NCI-H146 (cell line): Measurements from ENCODE around the gene SMIM29.
"Not testable (repeated sequence)": the region's sequence is repeated elsewhere in the genome, so short reads cannot be mapped to it uniquely, and the experiment has no call there.

ENCODE experiments used
- DNase-seq: peaks from one replicate; lab custom pipeline; 2025; lab: John Stamatoyannopoulos, UW

SMIM29 gene

GRCh38 chr6:34269132-34269531, 20.3 kb upstream of the SMIM29 start:
- DNase-seq, result not testable (repeated sequence)

DNA sequence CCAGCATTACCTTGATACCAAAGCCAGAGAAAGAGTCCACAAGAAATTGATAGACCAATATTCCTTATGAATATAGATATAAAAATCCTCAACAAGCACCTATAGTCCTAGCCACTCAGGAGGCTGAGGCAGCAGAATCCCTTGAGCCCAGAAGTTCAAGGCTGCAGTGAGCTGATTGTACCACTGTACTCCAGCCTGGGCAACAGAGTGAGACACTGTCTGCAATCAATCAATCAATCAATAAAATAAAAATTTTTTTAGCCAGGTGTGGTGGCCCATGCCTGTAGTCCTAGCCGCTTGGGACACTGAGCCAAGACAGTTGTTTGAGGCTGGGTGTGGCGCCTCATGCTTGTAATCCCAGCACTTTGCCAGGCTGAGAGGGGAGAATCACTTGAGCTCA, 18.9 kb upstream of the SMIM29 start:
- no peak for DNase-seq

GRCh38 chr6:34263484-34263883, 14.7 kb upstream of the SMIM29 start:
- not testable (repeated sequence) for DNase-seq

- DNase-seq, result no peak
Observed at GRCh38 chr6:34260576-34261267, 11.9 kb upstream of the SMIM29 start.

DNA sequence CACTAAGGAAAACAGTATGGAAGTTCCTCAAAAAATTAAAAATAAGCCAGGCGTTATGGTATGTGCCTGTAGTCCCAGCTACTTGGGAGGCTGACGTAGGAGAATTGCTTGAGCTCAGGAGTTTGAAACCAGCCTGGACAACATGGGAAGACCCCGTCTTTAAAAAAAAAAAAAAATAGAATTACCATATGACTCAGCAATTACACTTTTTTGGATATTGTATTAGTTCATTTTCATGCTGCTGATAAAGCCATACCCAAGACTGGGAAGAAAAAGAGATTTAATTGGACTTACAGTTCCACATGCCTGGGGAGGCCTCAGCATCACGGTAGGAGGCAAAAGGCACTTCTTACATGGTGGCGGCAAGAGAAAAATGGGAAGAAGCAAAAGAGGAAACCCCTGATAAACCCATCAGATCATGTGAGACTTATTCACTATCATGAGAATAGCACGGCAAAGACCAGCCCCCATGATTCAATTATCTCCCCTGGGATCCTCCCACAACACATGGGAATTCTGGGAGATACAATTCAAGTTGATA, 10.8 kb upstream of the SMIM29 start:
- DNase-seq, result no peak

DNA sequence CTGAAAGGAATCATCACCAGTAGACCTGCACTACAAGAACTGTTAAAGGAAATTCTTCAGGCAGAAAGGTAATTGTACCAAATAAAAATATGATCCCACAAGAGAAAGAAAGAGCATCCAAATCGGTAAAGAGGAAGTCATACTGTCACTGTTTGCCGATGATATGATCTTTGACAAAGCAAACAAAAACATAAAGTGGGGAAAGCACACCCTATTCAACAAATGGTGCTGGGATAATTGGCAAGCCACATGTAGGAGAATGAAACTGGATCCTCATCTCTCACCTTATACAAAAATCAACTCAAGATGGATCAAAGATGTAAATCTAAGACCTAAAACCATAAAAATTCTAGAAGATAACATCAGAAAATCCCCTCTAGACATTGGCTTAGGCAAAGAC, 3.6 kb upstream of the SMIM29 start:
- DNase-seq, result peak; percentile 62

- peak; percentile 57 for DNase-seq
Observed at GRCh38 chr6:34249469-34250261, 859 bp upstream of the SMIM29 start.

- DNase-seq, result peak; percentile 34
Observed at GRCh38 chr6:34248198-34248726, 544 bp downstream of the SMIM29 start.

- DNase-seq, result no peak
Observed at GRCh38 chr6:34247481-34248197, 1.2 kb downstream of the SMIM29 start.

DNA sequence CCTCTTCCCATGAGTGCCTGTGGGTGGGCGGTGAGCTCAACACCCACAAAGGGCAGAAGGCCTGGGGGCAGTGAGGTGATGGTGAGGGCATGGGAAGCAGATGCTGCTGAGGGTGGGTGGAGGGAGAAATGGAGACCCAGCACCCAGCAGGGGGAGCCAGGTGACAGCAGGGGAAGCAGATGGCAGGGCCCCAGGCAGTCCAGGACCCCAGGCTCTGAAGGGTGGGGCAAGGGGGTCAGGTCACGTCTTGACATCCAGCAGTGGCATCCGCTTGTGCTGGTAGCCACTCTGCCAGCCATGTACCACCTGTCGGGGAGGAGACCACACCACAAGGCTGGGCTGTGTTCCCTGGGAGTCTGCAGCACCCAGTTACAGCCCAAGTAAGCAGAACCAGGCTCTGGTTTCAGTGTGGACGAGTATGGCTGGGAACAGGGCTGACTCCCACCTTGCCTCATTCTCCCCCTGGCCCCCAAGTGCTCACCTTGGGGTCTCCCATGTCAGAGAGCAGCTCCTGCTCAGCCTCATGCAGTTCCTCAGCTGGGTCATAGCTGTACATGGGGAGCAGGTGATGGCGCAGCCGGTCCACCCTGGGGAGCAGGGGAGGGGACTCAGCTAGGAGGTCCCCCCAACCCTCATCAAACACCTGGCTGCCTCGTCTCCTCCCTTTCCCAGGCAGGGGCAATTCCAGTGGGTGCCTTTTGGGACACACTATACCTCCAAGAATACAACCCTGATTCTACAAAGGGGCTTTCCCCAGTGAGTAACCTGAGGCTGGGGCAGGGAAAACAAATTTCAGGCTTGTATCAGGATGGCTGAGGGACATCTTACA, 2.0 kb downstream of the SMIM29 start:
- DNase-seq, result peak; percentile 72

DNA sequence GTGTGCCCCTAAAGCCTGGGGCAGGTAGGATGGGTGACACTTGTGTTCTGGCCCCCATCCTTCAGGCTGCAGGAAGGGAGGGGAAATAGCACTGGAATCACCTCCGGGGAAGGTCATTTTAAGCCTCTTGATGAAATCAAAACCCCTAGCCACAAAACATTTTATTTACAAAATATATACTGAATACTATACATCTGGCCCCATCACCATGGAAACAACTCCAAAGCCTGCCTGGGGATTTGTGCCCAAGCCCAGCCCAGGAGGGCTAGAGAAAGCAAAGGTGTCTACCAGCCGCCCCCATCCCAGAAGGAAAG, 2.6 kb downstream of the SMIM29 start:
- DNase-seq, result no peak

GRCh38 chr6:34245761-34246140, 3.1 kb downstream of the SMIM29 start:
- DNase-seq, result not testable (repeated sequence)

- not testable (repeated sequence) for DNase-seq
Observed at GRCh38 chr6:34245032-34245760, 3.6 kb downstream of the SMIM29 start.

GRCh38 chr6:34243901-34244884, 4.6 kb downstream of the SMIM29 start:
- no peak for DNase-seq

DNA sequence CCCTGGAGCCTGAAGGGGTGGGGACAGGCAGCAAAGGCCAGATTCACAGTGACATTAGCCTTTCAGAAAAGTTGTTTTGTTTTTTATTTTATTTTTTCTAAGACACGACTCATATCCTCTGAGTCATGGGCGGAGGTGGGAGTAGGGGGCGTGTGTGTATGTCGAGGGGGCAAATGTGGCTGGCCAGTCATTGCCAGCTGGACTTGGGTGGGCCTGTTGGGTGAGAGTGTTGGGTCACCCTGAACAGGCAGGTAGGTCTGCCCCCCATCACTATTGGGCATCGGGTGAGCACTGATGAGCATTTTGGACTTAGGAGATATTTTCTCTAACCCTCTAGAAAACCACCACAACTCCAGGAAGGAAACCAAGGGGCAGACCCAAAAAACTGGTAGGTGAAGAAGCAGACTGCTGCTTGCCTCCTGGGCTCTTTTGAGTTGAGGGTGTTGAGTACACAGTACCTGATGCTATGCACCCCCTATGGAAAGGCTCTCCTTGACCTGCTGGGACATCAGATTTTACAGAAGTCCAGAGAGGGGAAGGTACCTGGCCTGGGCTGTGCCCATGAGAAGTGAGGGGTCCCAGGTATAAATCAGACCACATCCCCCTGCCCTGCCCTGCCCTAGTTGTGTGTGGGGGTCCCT, 5.6 kb downstream of the SMIM29 start:
- DNase-seq, result no peak

DNA sequence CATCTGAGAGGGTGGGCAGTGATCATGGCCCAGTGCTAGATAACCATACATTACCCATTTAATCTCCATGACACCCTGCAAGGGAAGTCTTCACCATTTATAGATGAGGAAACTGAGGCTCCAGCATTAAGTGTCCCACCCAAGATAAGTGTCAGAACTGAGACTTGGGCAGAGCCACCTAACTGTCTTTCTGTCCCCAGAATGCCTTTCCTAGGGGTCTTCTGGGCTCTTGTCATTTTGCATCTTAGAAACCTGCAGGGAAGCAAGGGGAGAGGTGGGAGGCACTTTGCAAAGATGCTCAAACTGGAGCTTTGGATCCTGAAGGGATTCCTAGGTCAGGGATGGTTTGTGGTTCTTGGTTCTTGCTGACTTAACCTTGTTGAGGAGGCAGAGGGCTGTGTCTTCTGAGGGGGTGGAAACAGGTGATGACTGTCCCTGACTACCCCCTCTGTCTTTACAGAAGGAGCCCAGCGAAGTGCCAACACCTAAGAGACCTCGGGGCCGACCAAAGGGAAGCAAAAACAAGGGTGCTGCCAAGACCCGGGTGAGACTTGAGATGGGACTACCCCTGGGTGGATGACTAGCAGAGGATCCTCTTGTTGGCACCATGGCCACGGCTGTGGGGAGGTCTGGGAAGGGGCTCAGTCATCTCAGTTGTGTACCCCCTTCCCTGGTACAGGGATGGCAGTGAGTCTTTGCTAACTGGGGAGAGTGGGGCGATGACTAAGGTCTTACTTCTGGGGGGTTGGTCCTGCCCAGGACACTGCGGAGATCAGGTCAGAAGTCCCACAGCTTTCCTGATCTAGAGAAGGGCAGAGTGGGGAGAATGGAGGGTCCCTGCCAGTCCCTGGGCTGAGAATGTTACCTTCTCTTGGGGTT, 6.3 kb downstream of the SMIM29 start:
- no peak for DNase-seq

DNA sequence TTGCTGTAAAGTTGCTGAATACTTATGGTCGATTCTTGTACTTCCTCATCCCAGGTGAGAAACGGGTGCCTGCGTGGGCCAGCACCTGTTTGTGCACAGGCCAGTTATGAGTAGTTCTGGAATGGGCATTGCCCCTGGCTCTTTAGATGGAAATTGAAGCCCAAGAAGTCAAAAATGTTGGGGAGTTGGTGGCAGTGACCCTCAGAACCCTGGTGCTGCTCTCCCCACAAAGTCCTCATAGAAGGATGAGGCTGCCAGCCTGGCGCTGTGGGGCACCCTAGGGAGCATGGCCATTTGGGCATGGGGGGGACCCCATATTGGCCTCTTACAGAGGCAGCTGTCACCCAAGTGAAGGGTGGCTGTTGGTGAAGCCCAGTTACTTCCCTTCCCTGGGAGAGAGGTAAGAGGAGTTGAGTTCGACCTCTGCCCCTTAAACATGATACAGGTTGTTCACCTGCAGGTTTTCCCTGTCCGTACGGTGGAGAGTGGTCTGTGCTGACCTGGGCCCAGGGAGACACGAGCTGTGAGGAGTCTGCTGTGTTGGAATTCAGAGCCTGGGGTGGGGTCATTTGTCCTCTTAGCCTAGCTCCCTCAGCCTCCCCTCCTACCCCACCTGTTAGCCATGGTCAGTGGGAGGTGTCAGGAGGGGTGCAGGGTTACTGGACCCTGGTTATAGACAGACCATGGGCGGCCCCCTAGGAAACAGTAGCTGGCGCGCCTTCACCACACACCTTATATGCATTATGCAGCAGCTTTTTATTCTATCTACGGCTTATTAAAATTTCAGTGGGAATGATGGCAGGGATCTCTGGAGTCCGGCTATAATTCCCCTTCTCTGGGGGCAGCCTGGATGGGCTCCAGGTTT, 7.2 kb downstream of the SMIM29 start:
- no peak for DNase-seq
